ENCODE results near the gene HASPIN.

The HASPIN gene

DNA sequence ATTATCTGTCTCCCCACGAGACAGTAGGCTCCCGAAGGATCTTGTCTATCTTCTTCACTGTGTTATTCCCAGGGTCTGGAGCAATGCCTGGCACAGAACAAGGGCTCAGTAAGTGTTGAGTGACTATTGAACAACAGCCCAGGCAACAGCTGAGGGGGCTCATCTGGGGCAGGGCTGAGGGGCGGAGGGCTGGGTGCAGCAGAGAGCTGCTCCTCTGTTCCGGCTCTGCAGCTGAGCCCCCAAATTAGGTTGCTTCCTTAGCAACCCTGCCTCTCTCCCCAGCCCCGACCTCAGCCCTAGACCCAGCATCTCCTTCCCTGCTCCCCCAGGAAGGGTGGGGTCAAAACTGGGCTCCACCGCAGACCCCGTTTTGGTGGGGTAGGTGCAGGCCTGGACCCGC lies 45.1 kb downstream of the HASPIN start:
- no peak for DNase-seq

GRCh38 chr17:3770466-3770865 lies 46.8 kb downstream of the HASPIN start:
- DNase-seq, result no peak

DNA sequence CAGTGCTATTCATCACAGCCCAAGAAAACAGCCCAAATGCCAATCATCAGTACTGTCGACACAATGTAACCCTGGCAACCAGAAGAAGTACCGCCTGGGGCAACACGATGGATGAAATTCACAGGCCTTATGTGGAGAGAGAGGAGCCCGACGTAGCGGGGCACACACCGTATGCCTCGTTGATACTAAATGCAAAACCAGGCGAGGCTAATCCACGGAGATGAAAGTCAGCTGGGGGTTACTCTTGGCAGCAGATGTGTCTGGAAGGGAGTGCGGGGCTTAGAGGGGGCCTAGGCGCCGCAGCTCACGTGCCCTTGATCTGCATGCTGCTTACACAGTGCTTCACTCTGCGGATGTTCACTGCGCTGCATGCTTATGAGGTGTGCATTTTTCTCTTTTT lies 47.4 kb downstream of the HASPIN start:
- DNase-seq, result no peak

DNA sequence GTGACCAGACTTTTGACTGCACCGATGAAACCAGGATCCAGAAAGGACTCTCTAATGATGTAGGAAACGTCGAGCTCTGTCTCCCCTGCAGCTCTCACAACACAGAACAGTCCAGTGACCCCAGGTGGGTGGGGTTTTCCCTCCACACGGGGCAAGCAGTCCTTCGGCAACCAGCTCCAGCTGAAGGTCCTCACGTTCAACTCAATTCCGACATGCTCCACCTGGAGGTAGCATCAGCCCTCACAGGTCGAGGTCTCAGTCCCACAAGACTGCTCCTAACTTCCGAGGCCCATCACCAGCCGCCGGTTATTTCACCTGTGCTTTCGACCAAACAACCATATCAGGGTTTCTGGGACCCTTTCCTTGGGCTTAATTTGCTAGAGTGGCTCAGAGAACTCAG lies 49.1 kb downstream of the HASPIN start:
- DNase-seq, result no peak

- no peak for DNase-seq
Measured at GRCh38 chr17:3773511-3773910, 49.8 kb downstream of the HASPIN start.

- DNase-seq, result no peak
Measured at GRCh38 chr17:3773966-3774365, 50.3 kb downstream of the HASPIN start.

Data from activated CD4-positive, alpha-beta T cell treated with anti-CD3 and anti-CD28 coated beads, Interleukin-10, Interleukin-2, amounts not matched to agents 100 ng/mL and 50 ng/mL, durations not matched to agents 16 hours and 8 hours (primary cell).